Glomerular visceral epithelial cell (primary cell): ENCODE measurements around the gene TSR3.
"Not testable (repeated sequence)": the region's sequence is repeated elsewhere in the genome, so short reads cannot be mapped to it uniquely, and the experiment has no call there.

Experiments
- DNase-seq: peaks from one replicate; pipeline ENCODE4 v3.0.0-alpha.2; 2016; ENCODE audit errors: extremely low spot score

Gene TSR3

GRCh38 chr16:1338119-1338730 is 13.5 kb downstream of the TSR3 start:
- peak; percentile 30 for DNase-seq

GRCh38 chr16:1337486-1337885 is 14.2 kb downstream of the TSR3 start:
- no peak for DNase-seq

GRCh38 chr16:1336619-1337018 is 15.1 kb downstream of the TSR3 start:
- no peak for DNase-seq

- no peak for DNase-seq
These were observed 15.7 kb downstream of the TSR3 start for GRCh38 chr16:1335996-1336395.

GRCh38 chr16:1335211-1335971 is 16.3 kb downstream of the TSR3 start:
- DNase-seq = no peak

GRCh38 chr16:1334739-1335138 is 16.9 kb downstream of the TSR3 start:
- DNase-seq = no peak

GRCh38 chr16:1333854-1334700 is 17.6 kb downstream of the TSR3 start:
- no peak for DNase-seq

GRCh38 chr16:1333149-1333812 is 18.4 kb downstream of the TSR3 start, which contains the start of gene BAIAP3:
Gene BAIAP3 (plus strand): TSS chr16:1333645. CDS start chr16:1338550, 4,905 bp downstream.
- no peak for DNase-seq

- no peak for DNase-seq
These were observed 19.0 kb downstream of the TSR3 start for GRCh38 chr16:1332618-1333148.

- DNase-seq = peak; percentile 70
These were observed 19.7 kb downstream of the TSR3 start for GRCh38 chr16:1331712-1332617.

- no peak for DNase-seq
These were observed 20.6 kb downstream of the TSR3 start for GRCh38 chr16:1330931-1331711.

GRCh38 chr16:1330260-1330914 is 21.3 kb downstream of the TSR3 start:
- no peak for DNase-seq

- not testable (repeated sequence) for DNase-seq
These were observed 22.7 kb downstream of the TSR3 start for GRCh38 chr16:1328961-1329360.

GRCh38 chr16:1328136-1328535 is 23.5 kb downstream of the TSR3 start:
- DNase-seq = not testable (repeated sequence)

- no peak for DNase-seq
These were observed 24.1 kb downstream of the TSR3 start for GRCh38 chr16:1327619-1327947.

GRCh38 chr16:1326946-1327618 is 24.6 kb downstream of the TSR3 start:
- no peak for DNase-seq

GRCh38 chr16:1326391-1326790 is 25.3 kb downstream of the TSR3 start:
- DNase-seq = no peak

GRCh38 chr16:1325673-1326371 is 25.9 kb downstream of the TSR3 start:
- DNase-seq = no peak
